Measurements from ENCODE around the gene OR6C75. TPM values are rescaled to one million over a fixed set of nuclear protein-coding genes. Genes with fewer than 3 reads are reported as not detected.

OR6C75 gene
- total RNA-seq, 1 donor from 2014 or later, result not detected

Other genes starting within 250 kb of the OR6C75 start
- gene OR9K2, start 236.6 kb upstream of the OR6C75 start, total RNA-seq, result not detected
- gene OR10A7, start 141.9 kb upstream of the OR6C75 start, total RNA-seq, result not detected
- not detected for gene OR6C74, start 118.4 kb upstream of the OR6C75 start, total RNA-seq
- gene OR6C6, start 66.4 kb upstream of the OR6C75 start, total RNA-seq, result not detected
- not detected for gene OR6C1, start 48.6 kb upstream of the OR6C75 start, total RNA-seq
- gene OR6C3, start 32.2 kb upstream of the OR6C75 start, total RNA-seq, result not detected
- gene OR6C65, start 37.6 kb downstream of the OR6C75 start, total RNA-seq, result not detected
- not detected for gene OR6C76, start 63.3 kb downstream of the OR6C75 start, total RNA-seq
- gene OR6C2, start 81.1 kb downstream of the OR6C75 start, total RNA-seq, result not detected
- gene OR6C70, start 107.2 kb downstream of the OR6C75 start, total RNA-seq, result not detected
- gene OR6C68, start 129.4 kb downstream of the OR6C75 start, total RNA-seq, result not detected
- not detected for gene OR6C4, start 186.6 kb downstream of the OR6C75 start, total RNA-seq
- not detected for gene OR2AP1, start 209.5 kb downstream of the OR6C75 start, total RNA-seq

Measured in mucosa of gallbladder (tissue), 1 donor.